COLO668 (cell line): ENCODE results near the gene KRT14.
A peak's percentile ranks its signal among the peaks of the same experiment; 100 is the strongest.
"Not testable (repeated sequence)": the region's sequence is repeated elsewhere in the genome, so short reads cannot be mapped to it uniquely, and the experiment has no call there.

Experiments
- DNase-seq: peaks from one replicate; lab custom pipeline; 2025; ENCODE audit not compliant: unreplicated experiment; lab: John Stamatoyannopoulos, UW

Gene KRT14

DNA sequence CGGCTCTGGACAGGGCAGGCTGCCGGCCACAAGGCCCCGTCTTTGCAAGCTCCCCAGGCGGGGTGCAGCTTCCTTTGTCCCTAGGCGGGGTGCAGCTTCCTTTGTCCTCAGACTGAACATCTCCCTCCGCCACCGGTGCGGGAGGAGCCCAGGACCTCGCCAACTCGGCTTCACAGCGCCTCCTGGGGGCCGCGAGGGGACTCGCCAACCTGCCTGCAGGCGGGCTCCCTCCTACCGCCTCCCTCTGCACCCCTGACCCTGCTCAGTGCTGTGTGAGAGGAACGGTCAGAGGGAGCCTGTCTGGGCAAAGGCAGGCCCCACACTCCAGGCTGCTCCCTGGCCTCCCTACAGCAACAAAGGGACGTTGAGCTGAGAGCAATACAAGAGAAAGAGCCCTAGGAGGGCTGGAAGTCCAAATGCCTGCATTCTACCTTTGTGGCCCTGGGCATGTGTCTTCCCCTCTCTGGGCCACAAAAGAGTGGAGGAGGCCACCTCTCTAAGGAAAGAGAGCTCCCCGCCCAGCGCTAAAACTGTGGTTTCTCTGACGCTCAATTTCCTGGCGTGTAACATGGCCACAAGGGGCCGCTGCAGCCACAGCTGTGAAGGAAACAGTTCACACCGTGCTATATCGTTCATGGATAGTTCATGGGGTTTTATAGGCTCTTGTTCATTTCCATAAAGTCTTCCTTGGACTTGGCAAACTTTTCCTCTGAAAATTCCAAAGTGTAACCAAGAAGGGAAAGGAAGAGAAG is 37.7 kb downstream of the KRT14 start:
- peak; percentile 77 for DNase-seq

DNA sequence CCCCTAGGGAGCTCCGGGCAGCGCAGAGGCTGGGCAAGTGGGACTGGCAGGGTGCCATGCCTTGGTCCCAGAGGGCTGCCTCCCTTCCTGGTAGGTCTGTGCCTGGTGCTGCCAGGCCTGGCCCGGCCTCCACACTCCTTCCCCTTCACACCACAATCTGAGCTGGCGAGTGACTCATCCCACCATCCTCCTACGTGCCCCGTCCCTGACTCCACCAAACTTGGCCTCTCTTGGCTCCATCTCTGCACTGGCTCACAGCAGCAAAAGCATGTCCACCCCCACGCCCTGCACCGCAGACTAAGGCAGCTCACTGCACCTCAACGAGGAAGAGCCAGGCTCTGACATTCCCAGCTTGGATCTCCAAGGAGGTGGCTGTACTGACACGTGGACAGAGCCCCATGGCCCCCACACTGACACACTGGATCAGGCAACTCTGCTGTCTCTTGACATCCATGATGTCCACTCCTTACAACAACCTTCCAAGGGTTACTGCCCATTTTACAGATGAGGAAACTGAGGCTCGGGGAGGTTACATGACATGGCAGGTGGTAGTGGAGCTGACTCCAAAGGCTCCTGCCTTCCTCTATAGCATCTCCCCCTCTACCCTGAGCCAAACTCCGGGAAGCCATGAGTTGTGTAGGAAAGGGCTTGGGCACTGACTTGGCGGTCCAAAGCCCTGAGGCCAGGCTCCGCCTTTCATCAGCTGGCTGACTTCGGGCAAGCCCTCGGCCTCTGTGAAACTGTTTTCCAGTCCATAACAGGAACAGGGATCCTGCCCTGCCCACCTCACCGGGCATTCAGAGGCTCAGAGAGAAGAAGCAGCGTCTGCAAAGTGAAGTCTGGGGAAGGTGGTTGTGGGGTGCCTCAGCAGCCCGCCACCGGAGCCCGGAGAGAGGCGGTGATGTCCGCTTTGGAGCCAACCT is 38.5 kb downstream of the KRT14 start:
- peak; percentile 7 for DNase-seq

- no peak for DNase-seq
These were observed 39.3 kb downstream of the KRT14 start for GRCh38 chr17:41547378-41547841.

DNA sequence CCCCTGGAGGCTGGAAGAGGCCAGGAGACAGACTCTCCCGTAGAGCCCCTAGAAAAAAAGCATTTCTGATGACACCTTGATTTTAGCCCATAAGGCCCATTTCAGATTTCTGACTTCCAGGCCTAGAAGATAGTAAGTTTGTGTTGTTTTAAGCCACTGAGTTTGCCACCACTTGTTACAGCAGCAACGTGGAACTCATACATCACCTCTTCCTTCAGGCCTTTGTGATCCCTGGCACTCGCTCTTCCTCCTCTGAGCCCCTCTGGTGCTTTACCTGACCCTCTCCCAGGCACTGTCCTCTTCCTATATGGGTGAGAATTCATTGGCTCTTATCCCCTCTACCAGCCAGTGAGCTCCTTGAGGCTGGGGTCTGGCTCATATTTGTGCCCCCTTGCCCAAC is 39.9 kb downstream of the KRT14 start:
- DNase-seq = no peak

DNA sequence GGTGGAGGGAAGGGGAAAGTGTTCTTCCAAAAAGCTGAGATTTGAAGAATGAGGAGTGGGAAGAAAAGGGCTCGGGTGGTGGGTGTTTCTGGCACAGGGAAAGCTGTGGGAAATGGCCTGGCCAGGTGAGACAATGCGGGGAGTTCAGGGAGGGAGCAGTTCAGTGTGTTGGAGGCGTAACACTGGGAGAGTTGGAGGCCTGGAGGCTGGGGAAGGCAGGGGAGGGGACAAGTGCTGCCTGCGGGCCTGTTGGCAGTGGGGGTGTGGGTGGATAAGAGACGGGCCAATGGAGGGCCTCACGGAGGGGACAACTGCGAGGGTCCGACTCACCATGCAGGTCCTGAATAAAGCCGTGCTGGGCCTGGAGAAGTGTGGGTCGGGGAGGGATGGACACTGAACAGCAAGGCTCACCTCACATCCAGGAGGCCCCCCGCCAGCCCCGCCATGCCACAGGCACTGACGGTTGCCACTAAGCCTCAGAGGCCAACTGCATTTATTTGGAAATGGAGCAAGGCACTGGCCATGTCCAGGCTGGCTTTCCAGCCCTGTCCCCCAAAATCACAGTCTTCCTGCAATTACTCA is 40.8 kb downstream of the KRT14 start:
- DNase-seq = no peak

- DNase-seq = no peak
These were observed 41.8 kb downstream of the KRT14 start for GRCh38 chr17:41544935-41545334.

DNA sequence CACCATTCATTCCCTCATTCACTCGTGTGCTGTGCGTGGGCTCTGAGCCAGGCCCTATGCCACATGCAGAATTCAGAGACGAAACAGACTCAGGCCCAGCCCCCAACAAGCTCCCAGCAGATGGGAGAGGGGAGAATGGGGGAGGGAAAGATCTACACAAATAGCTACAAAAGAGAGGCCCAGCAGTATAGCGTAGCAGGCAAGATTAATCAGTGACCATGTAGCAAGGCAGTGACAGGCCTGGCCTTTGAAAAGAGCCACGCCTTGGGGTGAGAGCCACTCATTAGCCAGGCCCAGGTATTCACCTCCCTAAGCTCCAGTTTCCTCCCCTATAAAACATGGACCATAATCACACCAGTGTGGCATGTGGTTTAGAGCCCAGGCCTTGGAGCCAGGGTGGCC is 42.2 kb downstream of the KRT14 start:
- DNase-seq = peak; percentile 56

DNA sequence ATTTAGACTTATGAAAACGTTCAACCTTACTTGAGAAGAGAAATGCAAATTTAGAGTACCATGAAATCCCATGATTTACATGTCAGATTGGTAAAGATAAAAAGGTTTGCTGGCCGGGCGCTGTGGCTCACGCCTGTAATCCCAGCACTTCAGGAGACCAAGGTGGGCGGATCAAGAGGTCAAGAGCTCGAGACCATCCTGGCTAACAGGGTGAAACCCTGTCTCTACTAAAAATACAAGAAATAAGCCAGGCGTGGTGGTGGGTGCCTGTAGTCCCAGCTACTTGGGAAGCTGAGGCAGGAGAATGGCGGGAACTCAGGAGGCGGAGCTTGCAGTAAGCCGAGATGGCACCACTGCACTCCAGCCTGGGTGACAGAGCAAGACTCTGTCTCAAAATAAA is 43.9 kb downstream of the KRT14 start:
- DNase-seq = not testable (repeated sequence)

GRCh38 chr17:41542357-41542756 is 44.3 kb downstream of the KRT14 start:
- no peak for DNase-seq

DNA sequence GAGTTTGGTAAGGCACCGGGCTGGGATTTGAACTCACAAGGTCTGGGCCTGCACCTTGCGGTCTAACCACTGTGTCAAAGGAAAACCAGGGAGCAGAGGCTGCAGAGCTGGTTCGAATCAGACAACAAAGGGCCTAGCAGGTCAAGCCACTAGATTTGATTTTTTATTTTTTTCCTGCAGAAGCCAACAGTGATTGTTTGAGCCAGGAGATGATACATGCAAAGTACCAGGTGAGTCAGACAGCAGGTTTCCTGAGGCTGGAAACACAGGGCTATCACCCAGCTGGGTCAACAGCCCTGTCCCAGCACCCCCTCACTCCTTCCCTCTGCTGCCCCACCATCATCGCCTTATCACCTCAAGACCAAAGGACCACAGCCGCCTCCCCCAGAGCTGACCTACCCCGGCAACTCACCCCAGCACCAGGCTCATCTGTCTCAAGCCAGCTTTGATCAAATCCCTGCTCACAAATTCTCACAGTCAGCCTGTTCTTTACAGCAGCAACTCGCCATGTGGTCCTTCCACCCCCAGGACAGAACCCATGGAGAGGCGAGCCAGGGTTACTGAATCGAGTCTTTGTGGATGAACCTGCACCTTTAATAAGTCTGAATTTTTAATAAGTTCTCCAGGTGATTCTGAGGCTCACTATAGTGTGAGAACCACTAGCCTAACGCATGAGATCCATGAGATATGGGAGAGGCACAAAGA is 45.6 kb downstream of the KRT14 start:
- peak; percentile 30 for DNase-seq

DNA sequence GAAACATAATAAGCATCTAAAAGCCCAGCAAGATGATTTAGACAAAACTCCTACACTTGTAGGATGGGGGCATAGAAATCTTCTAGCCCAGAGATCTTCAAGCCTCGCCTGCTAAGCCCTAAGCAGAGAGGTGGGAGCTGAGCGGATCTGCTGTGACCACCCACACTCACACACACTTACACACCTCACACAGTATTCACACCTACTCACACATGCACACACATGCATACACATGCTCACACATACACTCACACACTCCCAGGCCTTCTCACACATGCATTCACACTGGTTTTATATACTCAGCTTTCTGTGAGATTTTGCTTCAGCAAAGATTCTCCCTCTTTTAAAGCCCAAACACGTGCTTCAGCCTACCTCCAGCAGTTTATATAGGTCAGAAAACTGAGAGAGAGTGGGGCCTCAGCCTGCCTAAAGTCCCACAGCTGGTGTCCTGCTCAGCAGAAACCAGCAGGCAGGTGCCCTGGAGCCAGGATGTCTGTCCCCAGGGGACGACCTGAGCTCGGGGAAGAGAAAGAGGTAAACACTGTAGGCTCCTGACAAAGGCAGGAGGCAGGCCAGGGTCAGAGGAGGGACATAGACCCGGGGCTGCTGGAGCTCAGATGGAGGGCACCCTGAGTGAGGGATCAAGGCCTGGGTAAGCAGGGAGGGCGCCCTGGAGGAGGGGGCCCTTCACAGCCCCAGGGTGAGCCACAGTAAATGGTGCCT is 46.6 kb downstream of the KRT14 start:
- peak; percentile 47 for DNase-seq

GRCh38 chr17:41539071-41539492 is 47.6 kb downstream of the KRT14 start:
- DNase-seq = peak; percentile 30

DNA sequence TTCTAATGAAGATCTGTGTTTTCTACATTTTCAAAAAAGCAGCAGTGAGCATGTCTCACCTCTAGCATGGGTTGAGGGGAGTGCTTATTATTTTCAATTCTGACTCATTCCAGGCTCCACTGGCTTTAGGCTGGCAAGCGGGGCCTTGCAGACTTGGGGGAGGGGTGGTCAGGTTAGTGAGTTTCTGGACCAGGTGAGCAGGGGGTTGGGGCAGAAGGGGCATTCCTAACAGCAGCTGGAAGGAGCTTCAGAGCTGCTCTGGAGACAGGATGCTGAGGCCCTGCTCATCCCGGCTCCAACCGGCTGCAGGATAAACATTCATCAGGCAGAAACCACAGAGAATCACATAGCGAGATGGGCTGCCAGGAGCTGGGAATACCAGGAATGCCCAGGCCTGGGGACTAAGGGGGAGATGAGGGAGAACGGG is 48.1 kb downstream of the KRT14 start:
- DNase-seq = peak; percentile 58

GRCh38 chr17:41537990-41538389 is 48.7 kb downstream of the KRT14 start:
- no peak for DNase-seq

- no peak for DNase-seq
These were observed 49.1 kb downstream of the KRT14 start for GRCh38 chr17:41537614-41537954.

- DNase-seq = no peak
These were observed 49.7 kb downstream of the KRT14 start for GRCh38 chr17:41536741-41537613.

DNA sequence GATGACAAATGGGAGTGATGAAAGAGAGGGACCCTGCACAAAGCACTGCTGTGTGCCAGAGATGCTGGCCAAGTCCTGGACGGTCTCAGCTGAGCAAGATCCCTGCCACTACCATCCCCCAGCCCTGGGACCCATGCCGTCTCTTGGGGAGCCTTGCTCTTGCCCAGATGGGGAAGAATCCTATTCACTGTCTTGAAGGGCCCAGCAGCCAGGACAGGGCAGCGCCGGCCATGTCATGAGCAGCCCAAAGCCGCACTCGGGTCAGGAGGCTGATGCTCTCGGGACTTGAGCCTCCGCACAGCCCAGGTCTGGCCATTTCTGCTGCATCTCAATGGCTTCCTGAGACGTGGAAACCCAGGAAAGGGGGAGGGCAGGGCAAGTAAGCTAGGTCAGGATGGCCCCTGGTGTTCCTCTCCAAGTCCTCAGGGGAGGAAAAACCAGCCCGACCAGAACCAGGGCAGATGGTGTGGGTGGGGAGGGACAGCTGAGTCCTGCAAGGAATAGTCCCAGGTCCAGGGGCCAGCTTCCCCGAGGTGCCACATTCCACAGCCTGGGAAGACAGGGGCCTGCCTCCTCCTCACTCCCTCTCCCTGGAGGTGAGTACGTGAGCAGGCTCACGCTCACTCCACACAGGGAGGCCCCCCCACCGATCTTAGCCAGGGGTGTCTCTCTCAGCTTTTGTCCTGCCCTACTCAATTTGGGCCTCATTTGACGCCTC is 50.8 kb downstream of the KRT14 start:
- DNase-seq = peak; percentile 1

DNA sequence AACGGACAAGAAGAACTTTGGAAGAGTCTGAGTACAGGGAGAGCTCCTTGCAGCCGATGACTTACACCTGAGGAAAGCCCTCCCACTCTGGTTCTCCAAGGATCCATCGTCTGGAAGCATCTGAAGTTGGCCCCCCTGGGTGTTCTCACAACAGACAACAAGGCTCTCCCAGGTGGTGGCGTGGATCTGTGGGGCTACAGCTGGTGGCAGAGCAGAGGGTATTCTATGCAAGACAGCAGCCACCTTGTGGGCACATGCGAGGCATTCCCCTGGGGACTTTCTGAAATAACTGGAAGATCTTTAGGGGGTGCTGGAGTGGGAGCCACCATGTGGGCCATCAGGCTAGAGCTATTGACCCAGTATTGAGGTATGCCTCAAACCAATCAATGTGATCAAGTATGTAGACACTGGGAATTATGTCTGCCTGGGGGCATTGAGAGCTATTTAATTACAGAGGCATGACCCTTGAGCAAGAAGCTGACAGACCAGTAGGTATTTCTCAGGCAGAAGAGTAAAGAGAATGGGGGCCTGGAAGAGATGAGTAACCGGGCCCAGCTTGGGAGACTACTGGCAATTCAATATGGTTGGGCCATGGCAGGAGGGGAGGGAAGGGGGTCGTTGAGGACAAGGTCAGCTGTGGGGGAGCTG is 51.7 kb downstream of the KRT14 start:
- no peak for DNase-seq
